IMR-90 (cell line): ENCODE measurements around the gene LAGE3. TPM values are rescaled to one million over a fixed set of nuclear protein-coding genes. Genes with fewer than 3 reads are reported as not detected.

Experiments used
- ATAC-seq: fragments of 200-7000 bp; cut with Tn5 transposase; 2 replicates; pipeline ENCODE4 v1.9.1; 2020; ENCODE audit warnings: low read depth, mild to moderate bottlenecking, moderate library complexity
- BruUV-seq: library from RNA; stranded (reverse); fragments of 400-500 nt; replicated peaks from 2 replicates; lab custom pipeline; 2021; lab: Mats Ljungman, UMichigan
- CTCF ChIA-PET: fragments of 300-600 bp; formaldehyde crosslinking; extraction: SDS; loops from one replicate; lab custom pipeline; 2021; ENCODE audit warnings: antibody characterized with exemption; lab: Yijun Ruan, JAX
- POLR2A ChIA-PET: fragments of 300-600 bp; sonication (Branson Sonifier 250); formaldehyde crosslinking; loops from one replicate; lab custom pipeline; 2022; ENCODE audit warnings: antibody characterized with exemption; ENCODE audit not compliant: unreplicated experiment; lab: Charles Lee
- DNase-seq: peaks from one replicate; pipeline ENCODE4 v3.0.0; 2013
- H2AFZ ChIP-seq: replicated peaks from 2 replicates; pipeline ENCODE3; 2013; ENCODE audit warnings: low read length, mild to moderate bottlenecking; ENCODE audit not compliant: poor library complexity
- H2AK5ac ChIP-seq: 2 replicates; pipeline ENCODE4 v1.6.1; 2013; ENCODE audit warnings: low read depth, low read length, inconsistent platforms
- H2AK9ac ChIP-seq: replicated peaks from 2 replicates; pipeline ENCODE3; 2013; ENCODE audit warnings: mild to moderate bottlenecking, low read depth, low read length, moderate library complexity; ENCODE audit not compliant: poor library complexity
- H2BK120ac ChIP-seq: 2 replicates; pipeline ENCODE4 v1.6.1; 2013; ENCODE audit warnings: low read depth, low read length, inconsistent platforms
- H2BK15ac ChIP-seq: 3 replicates; pipeline ENCODE4 v1.6.1; 2013; ENCODE audit warnings: low read depth, low read length, inconsistent platforms
- H2BK20ac ChIP-seq: 2 replicates; pipeline ENCODE4 v1.6.1; 2013; ENCODE audit warnings: low read depth, mild to moderate bottlenecking, inconsistent platforms, low read length, moderate library complexity
- H2BK5ac ChIP-seq: 2 replicates; pipeline ENCODE4 v1.6.1; 2013; ENCODE audit warnings: mild to moderate bottlenecking, low read depth, low read length, inconsistent platforms; ENCODE audit not compliant: poor library complexity, severe bottlenecking
- H3K14ac ChIP-seq: replicated peaks from 2 replicates; pipeline ENCODE4 v1.6.1; 2013; ENCODE audit warnings: low read depth, low read length, inconsistent platforms
- H3K18ac ChIP-seq: 2 replicates; pipeline ENCODE4 v1.6.1; 2013; ENCODE audit warnings: low read depth, low read length, control low read depth
- H3K23ac ChIP-seq: 2 replicates; pipeline ENCODE4 v1.6.1; 2013; ENCODE audit warnings: low read depth, low read length, inconsistent platforms
- H3K27ac ChIP-seq: 2 replicates; pipeline ENCODE4 v1.5.1; 2013; ENCODE audit warnings: mild to moderate bottlenecking, control low read depth, low read length; ENCODE audit not compliant: insufficient read depth
- H3K27me3 ChIP-seq: 2 replicates; pipeline ENCODE4 v1.6.1; 2013; ENCODE audit warnings: low read length; ENCODE audit not compliant: control insufficient read depth, insufficient read depth
- H3K36me3 ChIP-seq: 2 replicates; pipeline ENCODE4 v1.6.1; 2013; ENCODE audit warnings: low read length, mixed read lengths; ENCODE audit not compliant: control insufficient read depth, insufficient read depth
- H3K4ac ChIP-seq: 2 replicates; pipeline ENCODE4 v1.6.1; 2013; ENCODE audit warnings: low read depth, low read length, inconsistent platforms
- H3K4me1 ChIP-seq: 2 replicates; pipeline ENCODE4 v1.6.1; 2013; ENCODE audit warnings: low read length, mixed read lengths; ENCODE audit not compliant: control insufficient read depth, insufficient read depth
- H3K4me2 ChIP-seq: 2 replicates; pipeline ENCODE4 v1.6.1; 2013; ENCODE audit warnings: low read depth, mild to moderate bottlenecking, control low read depth, low read length, moderate library complexity
- H3K4me3 ChIP-seq: 2 replicates; pipeline ENCODE4 v1.5.1; 2013; ENCODE audit warnings: low read depth, mild to moderate bottlenecking, control low read depth, low read length, moderate library complexity; ENCODE audit not compliant: insufficient read depth
- H3K56ac ChIP-seq: 2 replicates; pipeline ENCODE4 v1.6.1; 2013; ENCODE audit warnings: low read length, inconsistent platforms; ENCODE audit not compliant: insufficient read depth; ENCODE audit errors: extremely low read depth
- H3K79me1 ChIP-seq, 2 experiments: 2 replicates each; pipeline ENCODE4 v1.6.1; 2013; ENCODE audit warnings: low read length in 2 of 2, inconsistent platforms in 1 of 2, low read depth in 1 of 2
- H3K9ac ChIP-seq: 2 replicates; pipeline ENCODE4 v1.6.1; 2013; ENCODE audit warnings: low read depth, low read length, control low read depth
- H3K9me1 ChIP-seq: 2 replicates; pipeline ENCODE4 v1.6.1; 2013; ENCODE audit warnings: low read length, inconsistent platforms; ENCODE audit not compliant: insufficient read depth
- H3K9me3 ChIP-seq: 2 replicates; pipeline ENCODE4 v1.6.1; 2013; ENCODE audit warnings: low read length; ENCODE audit not compliant: control insufficient read depth, insufficient read depth
- H4K20me1 ChIP-seq: 2 replicates; pipeline ENCODE4 v1.6.1; 2013; ENCODE audit warnings: low read length, inconsistent platforms; ENCODE audit not compliant: insufficient read depth
- H4K5ac ChIP-seq: 2 replicates; pipeline ENCODE4 v1.6.1; 2013; ENCODE audit warnings: mild to moderate bottlenecking, low read depth, low read length, control low read depth
- H4K8ac ChIP-seq, 2 experiments: 2 replicates each; pipeline ENCODE4 v1.6.1; 2013; ENCODE audit warnings: low read depth in 2 of 2, low read length in 2 of 2, control low read depth in 1 of 2, inconsistent platforms in 1 of 2
- H4K91ac ChIP-seq: 2 replicates; pipeline ENCODE4 v1.6.1; 2013; ENCODE audit warnings: low read depth, low read length, inconsistent platforms; ENCODE audit not compliant: insufficient read depth
- BHLHE40 ChIP-seq: fragments of 150-350 bp; IDR thresholded peaks from 2 replicates; pipeline ENCODE4 v1.6.1; 2016; ENCODE audit warnings: mild to moderate bottlenecking, low read depth, low read length
- CEBPB ChIP-seq: IDR thresholded peaks from 2 replicates; pipeline ENCODE4 v1.6.1; 2012; ENCODE audit warnings: low read depth, low read length, improper control_type of control experiment
- CTCF ChIP-seq: conservative IDR thresholded peaks from 2 replicates; pipeline ENCODE4 v1.5.1; 2012; ENCODE audit warnings: mild to moderate bottlenecking, low read depth, low read length, improper control_type of control experiment
- FOS ChIP-seq: fragments of 150-350 bp; IDR thresholded peaks from 2 replicates; pipeline ENCODE4 v1.6.1; 2016; ENCODE audit warnings: low read depth, low read length
- MAFK ChIP-seq: IDR thresholded peaks from 2 replicates; pipeline ENCODE4 v1.6.1; 2012; ENCODE audit warnings: low read depth, low read length, improper control_type of control experiment
- MAZ ChIP-seq: IDR thresholded peaks from 2 replicates; pipeline ENCODE4 v1.6.1; 2012; ENCODE audit warnings: low read depth, mild to moderate bottlenecking, low read length, improper control_type of control experiment, moderate library complexity, borderline replicate concordance
- MXI1 ChIP-seq: IDR thresholded peaks from 2 replicates; pipeline ENCODE4 v1.6.1; 2012; ENCODE audit warnings: low read depth, mild to moderate bottlenecking, low read length, moderate library complexity, borderline replicate concordance
- NFE2L2 ChIP-seq: fragments of 150-350 bp; IDR thresholded peaks from 2 replicates; pipeline ENCODE4 v1.6.1; 2016; ENCODE audit warnings: low read depth, mild to moderate bottlenecking, low read length
- POLR2A ChIP-seq: IDR thresholded peaks from 2 replicates; pipeline ENCODE4 v1.6.1; 2012; ENCODE audit warnings: mild to moderate bottlenecking, low read depth, low read length
- RAD21 ChIP-seq: IDR thresholded peaks from 2 replicates; pipeline ENCODE4 v1.6.1; 2012; ENCODE audit warnings: low read length, improper control_type of control experiment
- RCOR1 ChIP-seq: IDR thresholded peaks from 2 replicates; pipeline ENCODE4 v1.6.1; 2012; ENCODE audit warnings: mild to moderate bottlenecking, low read length, improper control_type of control experiment; ENCODE audit not compliant: insufficient replicate concordance
- RFX5 ChIP-seq: IDR thresholded peaks from 2 replicates; pipeline ENCODE4 v1.8.0; 2012; ENCODE audit warnings: low read depth, mild to moderate bottlenecking, low read length, moderate library complexity
- SMC3 ChIP-seq: fragments of 150-350 bp; IDR thresholded peaks from 2 replicates; pipeline ENCODE4 v1.6.1; 2016; ENCODE audit warnings: low read depth, mild to moderate bottlenecking, antibody characterized with exemption, low read length, moderate library complexity
- USF2 ChIP-seq: fragments of 150-350 bp; IDR thresholded peaks from 2 replicates; pipeline ENCODE4 v1.6.1; 2017; ENCODE audit warnings: mild to moderate bottlenecking, antibody characterized with exemption, low read length, low read depth
- WGBS, 2 experiments: methylation state at CpG; one replicate each; pipeline versions ENCODE4 v1.1.5 to v1.1.7; 2013; ENCODE audit warnings: missing lambda C conversion rate in 2 of 2; ENCODE audit not compliant: insufficient read length in 1 of 2; ENCODE audit errors: extremely low coverage in 2 of 2; 5-methylcytosine and 5-hydroxymethylcytosine counted together
- dilution Hi-C: fragments of 300-500 bp; cut with HindIII; formaldehyde crosslinking; loops from one replicate; pipeline ENCODE4 v1.14.3; 2018; ENCODE audit warnings: low sequenced_read_pairs; ENCODE audit not compliant: unreplicated experiment
- in situ Hi-C: fragments of 300-500 bp; cut with MboI; formaldehyde crosslinking; loops from 3 replicates; pipeline ENCODE4 v1.14.3; 2019; ENCODE audit warnings: low sequenced_read_pairs, inconsistent platforms, mixed read lengths
- intact Hi-C: fragments of 100-400 bp; cut with micrococcal nuclease; formaldehyde crosslinking; loops from 2 replicates; pipeline ENCODE4 v1.10.0; 2022
- polyA plus RNA-seq, 3 experiments: library from polyadenylated mRNA; depleted of rRNA; stranded (reverse); fragments of >200 nt; gene quantifications; 2 replicates each; pipeline ENCODE4 v1.2.3, GENCODE V29; 2012; ENCODE audit warnings: low replicate concordance in 1 of 3
- total RNA-seq: library from RNA; depleted of rRNA; stranded (reverse); fragments of >200 nt; gene quantifications from 2 replicates; pipeline ENCODE4 v1.2.3, GENCODE V29; 2012

LAGE3 gene
- total and polyA plus RNA-seq, 2 of the 4 experiments (the other 2 are of a cell fraction) = 3.6 to 14.8 TPM

- Histone ChIP-seq H2BK5ac (peak overlapping the region; percentile 100), H3K18ac (no peak overlapping the region), H3K9me3 (no peaks in the 10 kb centered on the region), H3K23ac (peak overlapping the region; percentile 78; the same call in 1 of the 2 replicates), H3K27me3 (no peaks in the 10 kb centered on the region), H2AFZ (peak overlapping the region; percentile 89), H3K4me2 (peak overlapping the region; percentile 86), H3K4me3 (peak overlapping the region; percentile 98), H4K20me1 (peaks cover 14% of the 10 kb centered on the region), H3K9me1 (no peaks in the 10 kb centered on the region), H2BK15ac (no peak overlapping the region), H4K5ac (peak overlapping the region; percentile 12; the same call in 1 of the 2 replicates), H4K8ac (peak overlapping the region; percentile 60 to 70; a peak in 2 of 4 replicates), H2BK20ac (no peak overlapping the region), H3K4me1 (peaks cover 3% of the 10 kb centered on the region), H3K36me3 (peaks cover 46% of the 10 kb centered on the region), H3K56ac (no peak overlapping the region), H3K79me1 (peaks cover 0 to 14% of the 10 kb centered on the region in 2 experiments; a peak in 1 of 4 replicates), H3K27ac (peak overlapping the region; percentile 95), H3K9ac (peak overlapping the region; percentile 87), H2AK5ac (peak overlapping the region; percentile 67), H2BK120ac (no peak overlapping the region), H3K14ac (peak overlapping the region; percentile 71; the same call in 1 of the 2 replicates), H2AK9ac (peak overlapping the region; percentile 94), H3K4ac (peak overlapping the region; percentile 77), H4K91ac (no peak overlapping the region)
- TF ChIP-seq RAD21 = no peak
- no peak for TF ChIP-seq MXI1
- no peak for TF ChIP-seq SMC3
- no peak for TF ChIP-seq NFE2L2
- TF ChIP-seq BHLHE40 = no peak
- no peak for TF ChIP-seq MAZ
- TF ChIP-seq CTCF = no peak
- TF ChIP-seq POLR2A = no peak
- TF ChIP-seq MAFK = no peak
- TF ChIP-seq RCOR1 = no peak
- TF ChIP-seq RFX5 = no peak
- TF ChIP-seq USF2 = no peak
- no peak for TF ChIP-seq FOS
- no peak for TF ChIP-seq CEBPB
- no TSS peak for BruUV-seq
- CTCF ChIA-PET = no interaction called here
- POLR2A ChIA-PET = no interaction called here
- peak; percentile 73 for ATAC-seq
- dilution Hi-C loops = no loop called here
- intact Hi-C loops = no loop called here
- no peak for DNase-seq
- WGBS, 2 experiments = 63% methylated on average over 12 of the region's 78 CpGs; no CpG with 5 or more reads in 1 of the 2 experiments
- in situ Hi-C loops = no loop called here
Measured at GRCh38 chrX:154436374-154436982, 42.6 kb downstream of the LAGE3 start.
